ENCODE measurements around the gene QSOX1.
"Not testable (repeated sequence)": the region's sequence is repeated elsewhere in the genome, so short reads cannot be mapped to it uniquely, and the experiment has no call there.

Gene QSOX1

DNA sequence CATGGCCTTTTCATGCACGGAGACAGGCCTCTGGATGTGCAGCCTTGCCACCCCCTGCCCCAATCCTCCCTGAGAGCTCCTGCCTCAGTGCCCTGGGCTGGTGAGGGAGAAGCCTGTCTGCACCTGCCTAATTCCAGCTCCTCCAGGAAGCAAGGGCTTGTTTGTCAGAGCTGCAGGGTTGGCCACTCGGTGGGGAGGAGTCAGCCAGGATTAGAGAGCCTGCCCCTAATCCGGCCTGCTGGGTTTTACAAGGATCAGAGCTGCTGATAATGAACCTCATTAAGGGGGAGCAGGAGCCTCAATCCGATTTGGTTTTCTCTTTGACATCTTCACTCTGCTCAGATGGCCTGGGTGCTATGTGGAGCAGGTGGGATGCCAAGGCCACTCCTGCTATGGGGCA, 43.5 kb downstream of the QSOX1 start:
- H4K20me1 ChIP-seq (ENCODE audit: insufficient read depth): no peaks in the 10 kb centered on the region
- no peak overlapping the region for H3K4me2 ChIP-seq
- no peaks in the 10 kb centered on the region for H3K36me3 ChIP-seq (ENCODE audit: insufficient read depth)
- H3K4me1 ChIP-seq (ENCODE audit: low read depth, poor library complexity, severe bottlenecking): no peaks in the 10 kb centered on the region
- H2AFZ ChIP-seq (ENCODE audit: low read depth): no peak overlapping the region
- no peaks in the 10 kb centered on the region for H3K79me2 ChIP-seq (ENCODE audit: insufficient read depth, low read depth)
- no peak overlapping the region for H3K4me3 ChIP-seq (IDR thresholded peaks at IDR 0.05; ENCODE audit: insufficient read depth, low read depth, low read length)
- no peaks in the 10 kb centered on the region for H3K27me3 ChIP-seq (ENCODE audit: insufficient read depth, low read depth)
- no peak overlapping the region for H3K9ac ChIP-seq
- TF ChIP-seq, protein P1, sequence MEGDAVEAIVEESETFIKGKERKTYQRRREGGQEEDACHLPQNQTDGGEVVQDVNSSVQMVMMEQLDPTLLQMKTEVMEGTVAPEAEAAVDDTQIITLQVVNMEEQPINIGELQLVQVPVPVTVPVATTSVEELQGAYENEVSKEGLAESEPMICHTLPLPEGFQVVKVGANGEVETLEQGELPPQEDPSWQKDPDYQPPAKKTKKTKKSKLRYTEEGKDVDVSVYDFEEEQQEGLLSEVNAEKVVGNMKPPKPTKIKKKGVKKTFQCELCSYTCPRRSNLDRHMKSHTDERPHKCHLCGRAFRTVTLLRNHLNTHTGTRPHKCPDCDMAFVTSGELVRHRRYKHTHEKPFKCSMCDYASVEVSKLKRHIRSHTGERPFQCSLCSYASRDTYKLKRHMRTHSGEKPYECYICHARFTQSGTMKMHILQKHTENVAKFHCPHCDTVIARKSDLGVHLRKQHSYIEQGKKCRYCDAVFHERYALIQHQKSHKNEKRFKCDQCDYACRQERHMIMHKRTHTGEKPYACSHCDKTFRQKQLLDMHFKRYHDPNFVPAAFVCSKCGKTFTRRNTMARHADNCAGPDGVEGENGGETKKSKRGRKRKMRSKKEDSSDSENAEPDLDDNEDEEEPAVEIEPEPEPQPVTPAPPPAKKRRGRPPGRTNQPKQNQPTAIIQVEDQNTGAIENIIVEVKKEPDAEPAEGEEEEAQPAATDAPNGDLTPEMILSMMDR (conservative IDR thresholded peaks at IDR 0.05; ENCODE audit: low read depth, low read length): no peak
- H3K27ac ChIP-seq: no peak overlapping the region

DNA sequence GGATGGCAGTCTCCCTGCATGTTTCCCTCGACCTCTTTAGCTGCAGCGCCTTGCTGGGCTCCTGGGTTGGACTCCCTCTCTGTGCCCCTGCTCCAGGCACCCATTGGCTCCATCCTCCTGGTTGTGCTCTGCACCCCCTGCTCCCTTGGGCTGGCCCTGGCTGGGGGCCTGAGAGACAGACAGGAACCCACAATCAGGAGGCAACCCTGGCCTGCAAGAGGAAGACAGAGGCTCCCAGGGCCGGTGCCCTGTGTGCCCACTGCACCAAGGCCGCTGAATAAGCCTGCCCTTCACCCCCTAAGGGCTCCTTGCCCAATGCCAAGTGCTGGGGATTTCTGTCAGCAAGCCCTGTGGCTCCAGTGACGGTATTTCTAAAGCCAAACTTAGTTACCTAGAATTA, 43.9 kb downstream of the QSOX1 start:
- H4K20me1 ChIP-seq (ENCODE audit: insufficient read depth): no peaks in the 10 kb centered on the region
- H3K4me1 ChIP-seq (ENCODE audit: low read depth, poor library complexity, severe bottlenecking): no peaks in the 10 kb centered on the region
- no peaks in the 10 kb centered on the region for H3K27me3 ChIP-seq (ENCODE audit: insufficient read depth, low read depth)
- no peaks in the 10 kb centered on the region for H3K36me3 ChIP-seq (ENCODE audit: insufficient read depth)
- H2AFZ ChIP-seq (ENCODE audit: low read depth): no peak overlapping the region
- H3K9ac ChIP-seq: no peak overlapping the region
- H3K27ac ChIP-seq: no peak overlapping the region
- no peaks in the 10 kb centered on the region for H3K79me2 ChIP-seq (ENCODE audit: insufficient read depth, low read depth)
- H3K4me2 ChIP-seq: no peak overlapping the region
- TF ChIP-seq, protein P1 (conservative IDR thresholded peaks at IDR 0.05; ENCODE audit: low read depth, low read length): no peak
- no peak overlapping the region for H3K4me3 ChIP-seq (IDR thresholded peaks at IDR 0.05; ENCODE audit: insufficient read depth, low read depth, low read length)

DNA sequence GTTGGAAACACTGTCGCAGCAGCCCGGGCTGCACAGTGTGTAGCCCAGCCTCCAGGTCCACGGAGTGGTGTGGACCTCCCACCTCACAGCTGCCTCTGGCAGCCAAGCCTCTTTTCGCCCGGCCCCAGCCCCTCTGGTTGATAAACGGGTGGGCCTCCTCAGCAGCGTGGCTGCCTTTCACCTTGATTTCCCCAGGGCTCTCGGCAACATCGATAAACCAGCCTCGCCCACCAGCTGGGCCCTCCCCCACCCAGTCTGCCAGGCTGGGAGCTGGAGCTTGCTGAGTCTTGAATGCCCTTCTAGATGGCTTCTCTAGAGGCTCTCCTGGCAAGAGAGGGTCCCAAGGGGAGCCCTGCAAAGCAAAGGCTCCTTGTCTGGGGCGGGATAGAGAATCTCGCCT, 44.3 kb downstream of the QSOX1 start:
- Histone ChIP-seq H3K9ac (no peak overlapping the region), H3K27me3 (ENCODE audit: insufficient read depth, low read depth) (no peaks in the 10 kb centered on the region), H3K27ac (no peak overlapping the region), H3K36me3 (ENCODE audit: insufficient read depth) (no peaks in the 10 kb centered on the region), H3K4me3 (IDR thresholded peaks at IDR 0.05; ENCODE audit: insufficient read depth, low read depth, low read length) (no peak overlapping the region), H3K4me1 (ENCODE audit: low read depth, poor library complexity, severe bottlenecking) (no peaks in the 10 kb centered on the region), H3K79me2 (ENCODE audit: insufficient read depth, low read depth) (no peaks in the 10 kb centered on the region), H3K4me2 (no peak overlapping the region), H4K20me1 (ENCODE audit: insufficient read depth) (no peaks in the 10 kb centered on the region), H2AFZ (ENCODE audit: low read depth) (no peak overlapping the region)
- TF ChIP-seq, protein P1 (conservative IDR thresholded peaks at IDR 0.05; ENCODE audit: low read depth, low read length): no peak

DNA sequence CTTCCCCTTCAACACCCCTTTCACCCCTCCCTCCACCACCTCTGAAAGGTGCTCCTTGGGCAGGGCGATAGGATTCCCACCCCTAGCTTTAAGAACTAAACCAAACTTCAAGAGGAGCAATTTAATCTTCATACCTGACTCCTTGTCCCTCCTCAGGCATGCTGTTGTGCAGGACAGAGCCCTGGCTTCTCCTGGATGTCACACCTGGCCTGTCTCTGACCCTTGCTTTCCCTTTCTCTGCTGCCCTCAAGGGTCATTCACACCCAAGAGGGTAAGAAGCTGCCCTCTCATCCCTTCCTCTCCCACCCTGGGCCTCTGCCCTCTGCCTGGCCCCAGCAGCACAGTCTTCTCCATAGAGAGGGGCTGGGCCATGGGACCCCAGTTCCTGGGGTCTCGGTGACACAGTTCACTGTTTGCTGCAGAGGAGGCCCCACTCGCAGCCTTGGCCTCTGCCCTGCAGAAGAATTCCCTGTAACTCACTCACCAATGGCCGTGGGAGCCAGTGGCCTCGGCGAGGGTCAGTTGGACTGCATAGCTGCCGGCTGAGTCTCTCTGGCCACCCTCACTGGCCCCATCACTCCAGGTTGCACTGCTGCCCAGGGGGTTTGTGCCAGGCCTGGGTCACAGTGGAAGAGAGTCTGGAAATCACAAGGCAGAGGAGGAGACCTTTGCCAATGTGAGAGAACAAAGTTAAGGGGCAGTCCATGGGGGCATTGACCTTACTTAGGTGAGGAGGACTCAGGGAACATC, 47.0 kb downstream of the QSOX1 start:
- Histone ChIP-seq H2AFZ (ENCODE audit: low read depth) (no peak overlapping the region), H3K36me3 (ENCODE audit: insufficient read depth) (no peaks in the 10 kb centered on the region), H3K27ac (no peak overlapping the region), H4K20me1 (ENCODE audit: insufficient read depth) (no peaks in the 10 kb centered on the region), H3K4me3 (IDR thresholded peaks at IDR 0.05; ENCODE audit: insufficient read depth, low read depth, low read length) (no peak overlapping the region), H3K79me2 (ENCODE audit: insufficient read depth, low read depth) (no peaks in the 10 kb centered on the region), H3K4me2 (no peak overlapping the region), H3K4me1 (ENCODE audit: low read depth, poor library complexity, severe bottlenecking) (no peaks in the 10 kb centered on the region), H3K27me3 (ENCODE audit: insufficient read depth, low read depth) (no peaks in the 10 kb centered on the region), H3K9ac (no peak overlapping the region)
- TF ChIP-seq, protein P1 (conservative IDR thresholded peaks at IDR 0.05; ENCODE audit: low read depth, low read length): no peak

DNA sequence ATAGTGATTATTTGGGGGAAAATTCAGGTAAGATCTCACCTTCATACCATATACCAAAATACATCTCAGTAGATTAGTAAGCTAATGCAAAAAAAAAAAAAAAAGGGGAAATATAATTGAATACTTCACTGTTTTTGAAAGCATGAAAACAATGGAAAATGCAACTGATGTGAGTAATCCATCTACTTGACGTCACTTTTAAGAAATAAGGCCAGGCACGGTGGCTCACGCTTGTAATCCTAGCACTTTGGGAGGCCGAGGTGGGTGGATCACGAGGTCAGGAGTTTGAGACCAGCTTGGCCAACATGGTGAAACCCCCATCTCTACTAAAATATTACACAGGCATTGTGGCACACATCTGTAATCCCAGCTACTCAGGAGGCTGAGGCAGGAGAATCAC, 47.9 kb downstream of the QSOX1 start:
- not testable (repeated sequence) for H4K20me1 ChIP-seq (ENCODE audit: insufficient read depth); H3K4me3 ChIP-seq (IDR thresholded peaks at IDR 0.05; ENCODE audit: insufficient read depth, low read depth, low read length); H3K79me2 ChIP-seq (ENCODE audit: insufficient read depth, low read depth); H3K9ac ChIP-seq; H3K27me3 ChIP-seq (ENCODE audit: insufficient read depth, low read depth); H3K27ac ChIP-seq; H3K36me3 ChIP-seq (ENCODE audit: insufficient read depth); H3K4me1 ChIP-seq (ENCODE audit: low read depth, poor library complexity, severe bottlenecking); H2AFZ ChIP-seq (ENCODE audit: low read depth); H3K4me2 ChIP-seq

Data from KMS-11 (cell line).